Measurements from ENCODE around the gene ODAM.
"Not testable (repeated sequence)": the region's sequence is repeated elsewhere in the genome, so short reads cannot be mapped to it uniquely, and the experiment has no call there.

ODAM gene, protein sequence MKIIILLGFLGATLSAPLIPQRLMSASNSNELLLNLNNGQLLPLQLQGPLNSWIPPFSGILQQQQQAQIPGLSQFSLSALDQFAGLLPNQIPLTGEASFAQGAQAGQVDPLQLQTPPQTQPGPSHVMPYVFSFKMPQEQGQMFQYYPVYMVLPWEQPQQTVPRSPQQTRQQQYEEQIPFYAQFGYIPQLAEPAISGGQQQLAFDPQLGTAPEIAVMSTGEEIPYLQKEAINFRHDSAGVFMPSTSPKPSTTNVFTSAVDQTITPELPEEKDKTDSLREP

GRCh38 chr4:70195425-70195824, at the start of gene ODAM:
Gene ODAM, plus strand, starts transcription at chr4:70195725. Its CDS starts 819 bp downstream, at chr4:70196544.
- DNase-seq = no peak

DNA sequence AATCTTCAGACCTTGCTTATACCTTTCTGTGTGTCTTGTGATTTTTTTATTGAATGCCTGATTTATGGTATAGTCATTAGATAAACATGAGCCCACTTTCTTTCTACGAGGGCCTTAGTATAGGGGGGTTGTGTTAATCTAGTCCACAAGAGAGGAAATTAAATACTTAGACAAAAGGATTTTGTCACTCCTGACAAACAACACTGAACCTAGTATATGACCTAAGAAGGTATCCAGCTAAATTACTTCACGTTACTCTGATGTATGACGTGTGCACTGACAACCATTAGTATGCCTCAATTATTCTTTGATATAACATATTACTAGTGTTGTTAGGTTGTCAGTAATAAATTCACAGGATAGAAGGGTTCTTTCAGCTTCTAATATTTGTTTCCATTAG, 44.3 kb upstream of the ODAM start:
- DNase-seq = no peak

- DNase-seq = no peak
Measured at GRCh38 chr4:70152088-70152487, 43.4 kb upstream of the ODAM start.

GRCh38 chr4:70153937-70154336, 41.6 kb upstream of the ODAM start, which contains the start of gene PRR27:
Gene PRR27, plus strand, starts transcription at chr4:70154237. Its CDS starts 139 bp downstream, at chr4:70154376.
- no peak for DNase-seq

- peak; percentile 21 for DNase-seq
Measured at GRCh38 chr4:70158576-70158975, 36.9 kb upstream of the ODAM start.

- DNase-seq = no peak
Measured at GRCh38 chr4:70177090-70177489, 18.4 kb upstream of the ODAM start.

DNA sequence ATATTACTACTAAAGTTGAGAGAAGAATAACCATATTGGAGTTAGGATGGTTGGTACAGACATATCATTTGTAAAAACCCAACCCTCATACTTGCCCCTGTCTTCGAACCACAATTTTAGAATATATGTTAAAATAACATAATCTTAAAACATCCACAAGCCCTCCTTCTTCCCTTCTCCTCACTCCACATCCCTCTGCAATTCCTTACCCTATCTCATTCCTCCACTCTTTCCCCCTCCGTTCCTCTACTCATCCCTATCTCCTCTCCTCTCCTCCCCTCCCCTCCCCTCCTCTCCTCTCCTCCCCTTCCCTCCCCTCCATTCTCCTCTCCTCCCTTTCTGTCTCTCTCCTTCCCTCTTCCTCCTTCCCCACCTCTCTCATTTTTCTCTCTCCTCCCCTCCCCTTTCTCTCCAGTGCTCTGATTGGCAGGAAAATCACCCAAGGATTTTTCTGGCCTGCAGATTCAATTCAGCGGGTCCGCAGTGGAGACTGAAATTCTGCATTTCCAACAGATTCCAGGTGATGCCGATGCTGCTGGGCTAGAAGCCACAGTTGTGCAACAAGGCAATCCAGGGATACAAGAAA, 17.4 kb upstream of the ODAM start:
- DNase-seq = no peak

DNA sequence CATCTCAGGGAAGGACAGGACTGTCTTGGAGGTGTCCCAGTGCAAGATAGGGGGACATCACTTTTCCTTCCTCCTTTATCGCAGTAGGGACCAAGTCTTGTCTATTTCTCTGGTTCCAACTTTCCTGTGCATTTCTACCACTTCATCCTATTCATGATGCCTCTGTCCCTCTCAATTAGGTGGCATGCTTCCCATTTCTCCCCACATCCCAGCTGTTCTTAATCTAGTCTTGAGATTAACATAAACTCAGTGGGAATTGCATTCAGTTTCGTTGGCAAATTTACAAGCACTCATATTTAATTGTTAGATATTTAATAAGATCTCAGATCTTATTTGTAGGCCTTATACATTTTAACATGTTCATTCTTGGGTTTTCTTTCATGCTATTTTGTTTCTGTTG, 15.7 kb upstream of the ODAM start:
- no peak for DNase-seq

DNA sequence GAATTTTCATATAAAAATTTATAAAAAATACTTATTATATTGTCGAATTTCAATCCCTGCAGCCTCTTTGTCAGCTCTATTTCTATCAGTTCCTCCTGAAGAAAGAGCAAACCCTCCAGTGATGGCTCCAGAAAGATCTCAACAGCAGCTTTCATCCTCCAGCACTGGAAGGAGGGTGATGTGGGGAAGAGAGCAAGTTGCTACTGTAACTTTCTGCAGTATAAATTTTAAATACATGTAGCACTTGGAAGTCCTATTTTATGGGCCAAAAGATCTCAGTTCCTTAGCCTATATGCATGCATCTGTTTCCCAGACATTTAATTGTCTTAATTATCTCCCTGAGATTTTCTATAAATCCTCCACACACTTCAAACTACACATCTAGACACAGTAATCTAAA, 13.7 kb upstream of the ODAM start:
- no peak for DNase-seq

- no peak for DNase-seq
Measured at GRCh38 chr4:70182517-70183167, 12.9 kb upstream of the ODAM start.

DNA sequence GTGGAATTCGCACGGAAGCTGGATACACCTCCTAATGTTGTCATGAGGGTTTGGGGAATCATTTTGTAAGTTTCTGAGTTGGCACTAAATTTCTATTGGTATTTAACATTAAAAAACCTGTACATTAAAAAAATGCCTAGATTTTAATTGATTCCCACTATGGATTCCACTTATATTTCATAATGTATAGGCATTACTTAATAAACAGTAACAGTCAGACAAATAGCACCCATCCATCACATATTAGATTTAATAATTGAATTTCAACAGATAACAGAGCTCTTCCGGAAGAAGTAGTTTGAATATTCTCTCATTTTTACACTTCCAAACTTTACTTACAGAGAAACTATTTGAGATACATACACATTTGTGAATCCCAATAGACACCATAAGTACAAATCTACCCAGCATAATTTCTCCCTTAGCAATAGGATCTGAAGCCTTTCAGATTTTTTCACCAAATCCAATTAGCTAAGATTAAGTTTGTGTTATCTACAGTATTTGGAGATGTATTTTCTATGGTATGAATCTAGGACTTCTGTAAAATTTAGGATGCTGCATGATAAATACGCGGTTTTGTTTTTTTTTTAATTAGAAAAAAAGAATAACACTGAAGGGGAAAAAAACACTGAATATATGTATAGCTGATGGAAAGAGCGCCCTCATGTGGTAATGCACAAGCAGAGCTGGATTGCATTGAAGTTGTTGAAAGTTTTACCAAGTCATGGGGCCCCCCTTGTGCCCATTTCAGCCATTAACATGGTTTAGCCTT, 12.2 kb upstream of the ODAM start:
- peak; percentile 26 for DNase-seq

DNA sequence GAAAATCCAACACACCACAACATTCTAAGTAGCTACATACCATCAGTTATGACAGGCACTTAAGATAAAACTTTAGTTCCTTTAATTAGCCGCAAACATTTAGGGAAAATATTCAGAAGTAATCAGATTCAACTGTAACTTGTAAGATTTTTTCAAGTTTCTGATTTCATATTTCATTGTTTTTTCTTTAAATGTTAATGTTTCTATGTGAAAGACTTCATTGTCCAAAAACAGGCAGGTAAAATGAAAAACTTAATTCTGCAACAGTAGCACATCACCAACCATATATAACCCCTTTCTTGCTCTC, 11.6 kb upstream of the ODAM start:
- no peak for DNase-seq

- no peak for DNase-seq
Measured at GRCh38 chr4:70187216-70187615, 8.3 kb upstream of the ODAM start.

- no peak for DNase-seq
Measured at GRCh38 chr4:70190579-70190978, 4.9 kb upstream of the ODAM start.

DNA sequence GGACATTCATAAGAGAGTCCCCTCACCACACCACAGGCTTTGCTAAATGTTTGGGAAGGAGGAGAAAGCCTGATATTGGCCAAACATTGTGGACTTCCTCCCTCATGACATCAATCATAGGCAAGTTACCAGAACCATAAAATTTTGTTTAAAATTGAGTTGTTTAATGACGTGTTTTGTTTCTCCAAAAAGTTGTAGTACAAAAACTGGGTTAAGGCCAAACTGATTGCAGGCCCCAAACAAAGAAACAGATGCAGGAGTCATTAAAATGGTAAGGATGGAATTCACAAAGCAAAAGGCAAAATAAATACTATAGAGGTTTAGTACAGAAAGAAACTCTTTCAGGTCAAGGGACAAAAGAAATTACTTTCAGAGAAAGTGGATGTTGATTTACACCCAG, 3.9 kb upstream of the ODAM start:
- DNase-seq = no peak

DNA sequence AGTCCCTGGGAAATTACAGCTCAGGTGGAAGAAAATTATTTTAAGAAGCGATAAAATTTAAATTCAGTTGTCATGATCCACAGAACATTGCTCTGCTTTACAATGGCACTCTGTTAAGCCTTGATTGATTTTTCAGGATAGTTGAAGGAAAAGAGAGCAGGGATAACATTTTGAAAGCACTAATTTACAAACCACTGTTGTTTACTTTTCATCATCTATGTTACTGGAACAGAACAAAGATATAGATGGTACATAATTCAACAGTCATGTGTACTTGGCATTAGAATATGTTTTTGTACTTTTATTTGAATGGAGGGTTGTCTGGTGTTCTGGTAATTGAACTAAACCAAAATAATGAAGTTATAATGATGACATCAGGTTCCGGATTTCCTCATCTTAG, 2.6 kb upstream of the ODAM start:
- DNase-seq = no peak

DNA sequence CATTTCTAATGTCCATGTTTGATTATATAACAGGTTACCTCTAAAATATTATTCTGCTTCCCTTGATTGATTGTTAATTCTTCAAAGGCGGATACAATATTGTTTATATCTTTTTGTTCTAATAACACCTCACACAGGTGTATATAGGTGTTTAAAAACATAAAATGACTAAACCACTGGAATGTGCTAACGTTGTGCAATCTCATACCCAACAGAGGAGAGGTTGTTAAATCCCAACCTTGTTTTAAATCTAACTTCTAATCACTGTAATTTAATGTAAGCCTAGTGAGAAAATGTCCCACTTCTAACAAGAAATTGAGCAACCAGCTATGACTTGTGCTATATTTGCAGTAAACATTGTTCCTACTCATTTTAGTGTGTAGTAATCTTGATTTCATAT, 1.3 kb downstream of the ODAM start:
- no peak for DNase-seq

DNA sequence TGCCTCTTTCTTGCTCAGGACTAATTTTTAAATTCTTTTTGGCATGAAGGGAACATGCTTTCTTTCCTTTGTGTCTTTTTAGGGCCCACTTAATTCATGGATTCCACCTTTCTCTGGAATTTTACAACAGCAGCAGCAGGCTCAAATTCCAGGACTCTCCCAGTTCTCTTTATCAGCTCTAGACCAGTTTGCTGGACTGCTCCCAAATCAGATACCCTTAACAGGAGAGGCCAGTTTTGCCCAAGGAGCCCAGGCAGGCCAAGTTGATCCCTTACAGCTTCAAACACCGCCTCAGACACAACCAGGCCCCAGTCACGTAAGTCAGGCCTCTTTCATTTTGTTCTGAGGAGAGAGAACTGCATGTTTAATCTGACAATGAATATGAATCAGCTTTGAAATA, 2.3 kb downstream of the ODAM start:
- no peak for DNase-seq

GRCh38 chr4:70203601-70204000, 8.1 kb downstream of the ODAM start:
- no peak for DNase-seq

- not testable (repeated sequence) for DNase-seq
Measured at GRCh38 chr4:70212752-70213151, 17.2 kb downstream of the ODAM start.

DNA sequence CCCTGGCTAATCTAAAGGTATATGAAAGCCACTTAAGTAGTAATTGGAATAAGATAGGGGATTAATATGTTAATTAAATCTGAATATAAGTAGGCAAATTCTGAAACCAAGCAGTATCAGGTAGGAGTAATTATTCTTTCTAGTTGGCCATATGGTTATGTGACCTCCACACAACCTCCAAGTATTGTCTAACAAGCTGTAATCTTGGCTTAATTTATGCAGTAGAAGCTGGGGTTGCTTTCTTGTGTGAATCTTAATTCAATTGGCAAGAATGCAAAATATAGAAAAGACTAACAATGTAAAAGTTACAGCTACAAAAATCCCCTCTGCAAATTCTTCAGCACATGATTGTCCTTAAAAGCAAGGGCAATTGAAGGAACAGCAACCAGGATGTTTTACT, 20.6 kb downstream of the ODAM start:
- DNase-seq = not testable (repeated sequence)

DNA sequence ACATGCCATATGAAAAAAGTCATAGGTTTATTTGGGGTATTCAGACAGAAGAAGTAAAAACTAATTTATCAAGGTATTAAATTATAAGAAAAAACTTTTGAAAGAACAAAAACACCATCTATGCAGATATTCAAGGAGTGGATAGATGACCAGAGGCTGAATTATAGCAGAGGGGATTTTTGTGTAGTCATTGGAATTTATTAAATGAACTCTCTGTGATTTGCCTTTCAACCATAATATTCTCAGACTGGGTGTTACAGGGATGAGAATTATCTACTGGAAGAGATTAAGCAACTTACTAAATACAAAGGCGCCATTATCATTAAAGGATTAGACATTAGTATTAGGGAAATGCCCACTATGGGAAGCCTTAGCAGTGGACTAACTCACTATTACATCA, 21.0 kb downstream of the ODAM start:
- DNase-seq = not testable (repeated sequence)

DNA sequence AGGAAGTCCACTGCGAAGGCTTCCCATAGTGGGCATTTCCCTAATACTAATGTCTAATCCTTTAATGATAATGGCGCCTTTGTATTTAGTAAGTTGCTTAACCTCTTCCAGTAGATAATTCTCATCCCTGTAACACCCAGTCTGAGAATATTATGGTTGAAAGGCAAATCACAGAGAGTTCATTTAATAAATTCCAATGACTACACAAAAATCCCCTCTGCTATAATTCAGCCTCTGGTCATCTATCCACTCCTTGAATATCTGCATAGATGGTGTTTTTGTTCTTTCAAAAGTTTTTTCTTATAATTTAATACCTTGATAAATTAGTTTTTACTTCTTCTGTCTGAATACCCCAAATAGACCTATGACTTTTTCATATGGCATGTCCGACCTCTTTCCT, 25.9 kb downstream of the ODAM start:
- DNase-seq = not testable (repeated sequence)

DNA sequence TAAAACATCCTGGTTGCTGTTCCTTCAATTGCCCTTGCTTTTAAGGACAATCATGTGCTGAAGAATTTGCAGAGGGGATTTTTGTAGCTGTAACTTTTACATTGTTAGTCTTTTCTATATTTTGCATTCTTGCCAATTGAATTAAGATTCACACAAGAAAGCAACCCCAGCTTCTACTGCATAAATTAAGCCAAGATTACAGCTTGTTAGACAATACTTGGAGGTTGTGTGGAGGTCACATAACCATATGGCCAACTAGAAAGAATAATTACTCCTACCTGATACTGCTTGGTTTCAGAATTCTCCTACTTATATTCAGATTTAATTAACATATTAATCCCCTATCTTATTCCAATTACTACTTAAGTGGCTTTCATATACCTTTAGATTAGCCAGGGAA, 26.3 kb downstream of the ODAM start:
- DNase-seq = not testable (repeated sequence)

All from NCI-H146 (cell line).